ENCODE results near the gene LTBR.
A peak's percentile ranks its signal among the peaks of the same experiment; 100 is the strongest.

The LTBR gene

GRCh38 chr12:6382371-6382770 lies 1.6 kb upstream of the LTBR start:
- DNase-seq: no peak

- no peak for DNase-seq
Measured at GRCh38 chr12:6382982-6383381, 980 bp upstream of the LTBR start.

GRCh38 chr12:6384499-6385436 lies 806 bp downstream of the LTBR start:
- no peak for DNase-seq

- DNase-seq: no peak
Measured at GRCh38 chr12:6386038-6386437, 2.1 kb downstream of the LTBR start.

- DNase-seq: no peak
Measured at GRCh38 chr12:6386491-6386890, 2.5 kb downstream of the LTBR start.

GRCh38 chr12:6387541-6387940 lies 3.6 kb downstream of the LTBR start:
- no peak for DNase-seq

- no peak for DNase-seq
Measured at GRCh38 chr12:6390084-6390799, 6.3 kb downstream of the LTBR start.

GRCh38 chr12:6391013-6391412 lies 7.1 kb downstream of the LTBR start:
- no peak for DNase-seq

- no peak for DNase-seq
Measured at GRCh38 chr12:6392504-6392903, 8.5 kb downstream of the LTBR start.

- DNase-seq: no peak
Measured at GRCh38 chr12:6393109-6393508, 9.1 kb downstream of the LTBR start.

- no peak for DNase-seq
Measured at GRCh38 chr12:6394398-6394797, 10.4 kb downstream of the LTBR start.

GRCh38 chr12:6396031-6396430 lies 12.1 kb downstream of the LTBR start:
- no peak for DNase-seq

- no peak for DNase-seq
Measured at GRCh38 chr12:6399884-6400644, 16.1 kb downstream of the LTBR start.

GRCh38 chr12:6404390-6404789 lies 20.4 kb downstream of the LTBR start:
- no peak for DNase-seq

GRCh38 chr12:6405963-6406362 lies 22.0 kb downstream of the LTBR start:
- no peak for DNase-seq

- no peak for DNase-seq
Measured at GRCh38 chr12:6407236-6407954, 23.4 kb downstream of the LTBR start.

GRCh38 chr12:6416596-6416995 lies 32.6 kb downstream of the LTBR start:
- DNase-seq: peak in 3 of 51 donors; percentile 6 to 36 (median 8)

GRCh38 chr12:6418796-6419195 lies 34.8 kb downstream of the LTBR start:
- DNase-seq: no peak

GRCh38 chr12:6420364-6420763 lies 36.4 kb downstream of the LTBR start:
- no peak for DNase-seq

GRCh38 chr12:6423267-6424007 lies 39.5 kb downstream of the LTBR start:
- peak in 46 of 51 donors; percentile 8 to 83 (median 60) for DNase-seq

GRCh38 chr12:6424008-6424347 lies 40.0 kb downstream of the LTBR start:
- DNase-seq: no peak

All from hypothalamus (tissue), 51 donors.